ENCODE results near the gene ACSM2B.
"Not testable (repeated sequence)": the region's sequence is repeated elsewhere in the genome, so short reads cannot be mapped to it uniquely, and the experiment has no call there.

GRCh38 chr16:20589486-20589885, 13.3 kb upstream of the ACSM2B start:
- TF ChIP-seq EZH2phosphoT487 (IDR thresholded peaks at IDR 0.05; ENCODE audit: borderline replicate concordance); CTCF (conservative IDR thresholded peaks at IDR 0.05; ENCODE audit: low read length): not testable (repeated sequence)
